GM12878 (cell line): ENCODE results near the gene WNK2. TPM values are rescaled to one million over a fixed set of nuclear protein-coding genes. Genes with fewer than 3 reads are reported as not detected.

Experiments used
- ATAC-seq: fragments of 200-7000 bp; cut with Tn5 transposase; 3 replicates; pipeline ENCODE4 v1.9.1; 2020; ENCODE audit warnings: mild to moderate bottlenecking, moderate library complexity
- BruUV-seq: library from RNA; stranded (reverse); fragments of 400-500 nt; replicated peaks from 2 replicates; lab custom pipeline; 2021; lab: Mats Ljungman, UMichigan
- CTCF ChIA-PET: fragments of 300-600 bp; sonication (Branson Sonifier 250); formaldehyde crosslinking; extraction: SDS; loops from one replicate; lab custom pipeline; 2021; ENCODE audit warnings: inconsistent platforms; lab: Yijun Ruan, JAX
- POLR2A ChIA-PET: fragments of 350-600 bp; formaldehyde crosslinking; extraction: SDS; loops from one replicate; lab custom pipeline; 2021; ENCODE audit warnings: inconsistent platforms; lab: Charles Lee
- RAD21 ChIA-PET: fragments of 300-600 bp; sonication (Branson Sonifier 250); formaldehyde crosslinking; loops from one replicate; lab custom pipeline; 2023; ENCODE audit warnings: antibody characterized with exemption; ENCODE audit not compliant: unreplicated experiment; lab: Charles Lee
- SMC1A ChIA-PET: fragments of 300-600 bp; sonication (Branson Sonifier 250); formaldehyde crosslinking; loops from one replicate; lab custom pipeline; 2023; ENCODE audit not compliant: unreplicated experiment, uncharacterized antibody; lab: Charles Lee
- DNase-seq: peaks from one replicate; pipeline ENCODE4 v3.0.0-alpha.2; 2011; ENCODE audit warnings: low read depth, low spot score
- FAIRE-seq: peaks from 3 replicates; lab custom pipeline; 2011; peaks lifted over from hg19 to GRCh38; lab: Jason Lieb, UNC
- H2AFZ ChIP-seq: 2 replicates; pipeline ENCODE4 v1.6.0; 2011; ENCODE audit warnings: low read depth, low read length, control low read depth; ENCODE audit not compliant: control insufficient read depth
- H3K27ac ChIP-seq: 2 replicates; pipeline ENCODE4 v1.5.1; 2011; ENCODE audit warnings: control low read depth; ENCODE audit not compliant: control insufficient read depth, insufficient read depth
- H3K27me3 ChIP-seq, 2 experiments: replicated peaks in 1 of 2; 2 replicates each; pipeline versions ENCODE4 v1.6.0 to v1.6.1; 2011; ENCODE audit warnings: low read length in 1 of 2; ENCODE audit not compliant: control insufficient read depth in 2 of 2, insufficient read depth in 2 of 2
- H3K36me3 ChIP-seq, 2 experiments: 2 replicates each; pipeline ENCODE4 v1.5.1; 2011; ENCODE audit warnings: low read length in 1 of 2; ENCODE audit not compliant: control insufficient read depth in 2 of 2, insufficient read depth in 2 of 2
- H3K4me1 ChIP-seq: 2 replicates; pipeline ENCODE4 v1.6.1; 2011; ENCODE audit warnings: mild to moderate bottlenecking, low read length, moderate library complexity, mixed read lengths; ENCODE audit not compliant: control insufficient read depth, insufficient read depth
- H3K4me2 ChIP-seq: 2 replicates; pipeline ENCODE4 v1.6.0; 2011; ENCODE audit warnings: control low read depth; ENCODE audit not compliant: control insufficient read depth, insufficient read depth
- H3K4me3 ChIP-seq: fragments of 200-600 bp; sonication (generic); 2 replicates; pipeline ENCODE4 v1.5.1; 2016
- H3K79me2 ChIP-seq: 2 replicates; pipeline ENCODE4 v1.6.0; 2011; ENCODE audit warnings: low read length; ENCODE audit not compliant: control insufficient read depth, insufficient read depth
- H3K9ac ChIP-seq: 2 replicates; pipeline ENCODE4 v1.8.0; 2011; ENCODE audit warnings: low read length, control low read depth, mixed read lengths; ENCODE audit not compliant: control insufficient read depth, insufficient read depth
- H3K9me3 ChIP-seq: replicated peaks from 3 replicates; pipeline ENCODE4 v1.5.1; 2011; ENCODE audit warnings: mild to moderate bottlenecking, low read length; ENCODE audit not compliant: control insufficient read depth, insufficient read depth
- H4K20me1 ChIP-seq: 2 replicates; pipeline ENCODE4 v1.6.0; 2011; ENCODE audit not compliant: control insufficient read depth, insufficient read depth
- CHD4 ChIP-seq: fragments of 200-600 bp; sonication (generic); IDR thresholded peaks from 2 replicates; pipeline ENCODE4 v1.6.1; 2016; ENCODE audit warnings: mild to moderate bottlenecking
- E4F1 ChIP-seq: fragments of 450-650 bp; IDR thresholded peaks from 2 replicates; pipeline ENCODE4 v1.6.1; 2018; ENCODE audit warnings: borderline replicate concordance, mild to moderate bottlenecking; ENCODE audit not compliant: partially characterized antibody
- ESRRA ChIP-seq: IDR thresholded peaks from 2 replicates; pipeline ENCODE4 v1.6.1; 2012; ENCODE audit warnings: mild to moderate bottlenecking, low read length, improper control_type of control experiment
- IRF5 ChIP-seq: fragments of 450-650 bp; IDR thresholded peaks from 2 replicates; pipeline ENCODE4 v1.6.1; 2017; ENCODE audit warnings: borderline replicate concordance
- MAX ChIP-seq: IDR thresholded peaks from 2 replicates; pipeline ENCODE4 v1.6.1; 2012; ENCODE audit warnings: low read depth, low read length, improper control_type of control experiment
- NBN ChIP-seq: fragments of 450-650 bp; IDR thresholded peaks from 2 replicates; pipeline ENCODE4 v1.6.1; 2016
- NR2F1 ChIP-seq: fragments of 450-650 bp; conservative IDR thresholded peaks from 2 replicates; pipeline ENCODE4 v1.6.1; 2017; ENCODE audit warnings: mild to moderate bottlenecking
- SIN3A ChIP-seq: IDR thresholded peaks from 2 replicates; pipeline ENCODE4 v1.6.1; 2012; ENCODE audit warnings: low read depth, low read length, improper control_type of control experiment
- SREBF2 ChIP-seq: IDR thresholded peaks from 2 replicates; pipeline ENCODE4 v1.6.1; 2012; ENCODE audit warnings: mild to moderate bottlenecking, low read length
- YY1 ChIP-seq: IDR thresholded peaks from 2 replicates; pipeline ENCODE4 v1.6.1; 2011; ENCODE audit warnings: low read depth, mild to moderate bottlenecking, low read length
- ZBED1 ChIP-seq: IDR thresholded peaks from 2 replicates; pipeline ENCODE4 v1.6.1; 2016; ENCODE audit warnings: borderline replicate concordance
- WGBS: methylation state at CpG from one replicate; pipeline ENCODE4 v1.1.6; 2016; ENCODE audit warnings: low lambda C conversion rate; ENCODE audit not compliant: insufficient replicate concordance, insufficient coverage; ENCODE audit errors: missing lambda C conversion rate; 5-methylcytosine and 5-hydroxymethylcytosine counted together
- in situ Hi-C: fragments of 300-500 bp; cut with MboI; formaldehyde crosslinking; loops from 9 replicates; pipeline ENCODE4 v1.14.3; 2018; ENCODE audit warnings: mixed read lengths
- intact Hi-C: fragments of 100-400 bp; cut with micrococcal nuclease; formaldehyde crosslinking; loops from one replicate; pipeline ENCODE4 v1.14.2; 2022; ENCODE audit not compliant: unreplicated experiment
- polyA plus RNA-seq, 11 experiments: library from polyadenylated mRNA; depleted of rRNA in 4 of 11; unstranded in 6 of 11; stranded (reverse) in 5 of 11; fragments of >200 nt; fragmentation: Nextera tagmentation in 4 of 11; fragmentation: Illumina TruSeq in 1 of 11; extraction: Ambion mirVana in 4 of 11; extraction: Trizol in 1 of 11; gene quantifications; 1 replicate in 1 of 11; 2 replicates in 10 of 11; pipeline versions ENCODE4 v1.2.1 to v1.2.3, GENCODE V29; 2011 to 2016; ENCODE audit warnings: inconsistent platforms in 2 of 11, missing spikeins in 2 of 11, low read depth in 1 of 11
- total RNA-seq, 4 experiments: library from RNA; depleted of rRNA in 3 of 4; stranded (reverse); fragments of >200 nt in 3 of 4; fragmentation: Illumina TruSeq in 1 of 4; extraction: Trizol in 1 of 4; gene quantifications; 2 replicates each; pipeline versions ENCODE4 v1.2.1 to v1.2.3, GENCODE V29; 2013 to 2021

The WNK2 gene
- total and polyA plus RNA-seq, 10 of the 15 experiments (the other 5 are each of a cell fraction or from before 2014, with no cell fraction given) = 0.15 TPM; not detected in 9

- H3K4me2 ChIP-seq = no peak overlapping the region
- no peaks in the 10 kb centered on the region for H3K79me2 ChIP-seq
- H3K4me3 ChIP-seq = no peak overlapping the region
- ChIA-PET SMC1A (interaction anchor here (0.8 to 1.5 kb wide), 2 partner anchors 147 to 350 kb away, joined by 3 read pairs; no protein-coding TSS in a partner anchor), POLR2A (no interaction called here)
- H3K9me3 ChIP-seq = no peaks in the 10 kb centered on the region
- intact Hi-C loops = no loop called here
- H3K9ac ChIP-seq = no peak overlapping the region
- ATAC-seq = no peak
- BruUV-seq = no TSS peak
- TF ChIP-seq IRF5 (no peak), E4F1 (no peak), CHD4 (no peak), YY1 (no peak), SIN3A (no peak), NR2F1 (no peak), ZBED1 (no peak), NBN (no peak), MAX (no peak), SREBF2 (no peak), ESRRA (no peak)
- TF ChIP-seq, all 136 proteins: peak for 0
- 22% methylated on average over 19 of the region's 19 CpGs for WGBS
- no peak overlapping the region for H2AFZ ChIP-seq
- DNase-seq (no peak), FAIRE-seq (no peak)
- in situ Hi-C loops = loop anchor here (5.0 to 10.0 kb wide), 3 partner anchors 142 to 349 kb away; no protein-coding TSS in a partner anchor
- H3K27ac ChIP-seq = no peak overlapping the region
- no peaks in the 10 kb centered on the region for H3K36me3 ChIP-seq
- H3K4me1 ChIP-seq = no peaks in the 10 kb centered on the region
- no peaks in the 10 kb centered on the region for H4K20me1 ChIP-seq
- no peaks in the 10 kb centered on the region for H3K27me3 ChIP-seq
- ChIA-PET CTCF (interaction anchor here (1.4 kb wide), 1 partner anchor 143 kb away, joined by 3 read pairs; no protein-coding TSS in a partner anchor), RAD21 (no interaction called here)
Measured at GRCh38 chr9:93303806-93304573, 120.1 kb downstream of the WNK2 start.
